Left ventricle myocardium inferior (tissue), 1 donor: ENCODE measurements around the gene ASTN2. TPM values are rescaled to one million over a fixed set of nuclear protein-coding genes. Genes with fewer than 3 reads are reported as not detected.

Experiments used
- DNase-seq: peaks from one replicate; pipeline ENCODE4 v3.0.0-alpha.2; 2020
- H3K27ac ChIP-seq: fragments of 200-600 bp; replicated peaks from 2 replicates; pipeline ENCODE4 v1.8.0; 2021
- H3K27me3 ChIP-seq: fragments of 200-600 bp; 2 replicates; pipeline ENCODE4 v1.8.0; 2021; ENCODE audit warnings: low read depth
- H3K36me3 ChIP-seq: fragments of 200-600 bp; 2 replicates; pipeline ENCODE4 v1.8.0; 2021
- H3K4me1 ChIP-seq: fragments of 200-600 bp; 2 replicates; pipeline ENCODE4 v1.8.0; 2021
- H3K4me3 ChIP-seq: fragments of 200-600 bp; 2 replicates; pipeline ENCODE4 v1.8.0; 2021; ENCODE audit warnings: mild to moderate bottlenecking, moderate library complexity
- H3K9me3 ChIP-seq: fragments of 200-600 bp; replicated peaks from 2 replicates; pipeline ENCODE4 v1.8.0; 2021
- CTCF ChIP-seq: fragments of 200-600 bp; IDR thresholded peaks from 2 replicates; pipeline ENCODE4 v1.8.0; 2021; ENCODE audit warnings: antibody characterized with exemption, mild to moderate bottlenecking, borderline replicate concordance
- intact Hi-C: fragments of 100-400 bp; cut with micrococcal nuclease; formaldehyde crosslinking; loops from one replicate; pipeline ENCODE4 v1.11.0; 2022
- total RNA-seq: library from RNA; stranded (reverse); fragmentation: NEBNext Ultra II Directional; extraction: Animal tissue kit (Norgen Biotek cat#: 25700); gene quantifications from one replicate; pipeline ENCODE4 v1.2.1, GENCODE V29; 2021
- donor health status: DM: no; HTN: yes; CAD: no; lungs with severe emphysema.

Gene ASTN2
- total RNA-seq, 1 donor from 2014 or later: 6.1 TPM

DNA sequence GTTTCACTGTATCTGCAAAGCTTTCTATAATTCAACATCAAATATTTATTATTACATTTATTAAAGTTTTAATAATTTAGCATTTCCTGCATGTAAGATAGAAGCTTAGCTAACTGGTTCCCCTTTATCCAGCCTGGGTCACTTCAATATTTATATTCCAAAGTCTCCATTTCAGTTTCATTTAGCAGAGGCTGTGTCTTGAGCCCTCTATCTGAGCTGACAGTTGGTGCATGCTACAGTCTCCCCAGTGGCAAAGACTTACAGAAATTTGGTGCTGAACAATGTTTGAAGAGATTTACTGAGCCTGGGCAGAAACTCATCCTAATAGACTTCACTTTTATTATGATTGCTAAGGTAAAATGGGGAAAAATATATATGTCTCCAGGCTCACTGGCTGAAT is 448.7 kb downstream of the ASTN2 start:
- intact Hi-C loops: no loop called here
- Histone ChIP-seq H3K4me3 (no peak overlapping the region), H3K9me3 (no peaks in the 10 kb centered on the region), H3K27ac (no peak overlapping the region), H3K36me3 (no peaks in the 10 kb centered on the region), H3K27me3 (peaks cover 9% of the 10 kb centered on the region), H3K4me1 (no peaks in the 10 kb centered on the region)
- no peak for TF ChIP-seq CTCF
- DNase-seq: no peak

DNA sequence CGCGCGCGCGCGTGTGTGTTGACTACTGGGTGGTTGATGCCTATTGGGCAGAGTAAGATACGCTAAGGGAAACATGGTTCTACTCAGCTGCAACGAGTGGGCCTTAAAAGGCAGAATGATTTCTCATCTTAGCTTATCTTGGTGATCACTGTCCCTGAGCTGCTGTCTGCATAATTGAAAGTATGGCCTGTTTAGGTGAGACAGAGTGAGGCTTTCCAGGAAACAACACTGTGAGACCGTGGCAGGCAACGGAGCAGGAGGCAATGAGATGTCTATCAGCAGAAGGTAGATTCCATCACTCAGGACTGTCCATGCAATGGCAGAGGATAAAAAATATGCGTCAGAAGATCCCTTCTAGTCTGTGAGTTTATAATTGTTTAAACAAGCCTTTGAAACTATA is 450.6 kb downstream of the ASTN2 start:
- Histone ChIP-seq H3K9me3 (no peaks in the 10 kb centered on the region), H3K4me1 (no peaks in the 10 kb centered on the region), H3K36me3 (no peaks in the 10 kb centered on the region), H3K27ac (no peak overlapping the region), H3K4me3 (no peak overlapping the region), H3K27me3 (peaks cover 9% of the 10 kb centered on the region)
- no peak for TF ChIP-seq CTCF
- intact Hi-C loops: no loop called here
- no peak for DNase-seq

DNA sequence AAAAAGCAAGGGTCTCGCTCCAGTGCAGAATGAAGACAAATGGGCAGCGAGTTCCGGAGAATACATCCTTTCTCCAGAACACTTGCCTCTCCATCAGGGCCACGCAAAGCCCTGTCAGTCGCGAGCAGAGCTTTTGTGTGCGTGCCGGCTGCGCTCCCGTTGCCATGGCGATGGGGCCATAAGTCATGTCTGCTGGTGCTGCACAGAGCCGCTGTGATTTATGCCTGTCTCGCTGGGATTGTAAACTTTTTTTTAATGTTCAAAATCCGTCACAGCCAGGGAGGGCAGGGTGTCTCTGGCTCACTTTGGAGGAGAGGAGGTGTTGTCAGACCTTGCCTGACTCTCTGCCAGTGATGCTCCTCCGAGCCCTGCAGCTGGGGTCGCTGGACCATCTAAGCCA is 455.0 kb downstream of the ASTN2 start:
- no peak for DNase-seq
- H3K36me3 ChIP-seq: no peaks in the 10 kb centered on the region
- peaks cover 9% of the 10 kb centered on the region for H3K27me3 ChIP-seq
- no peaks in the 10 kb centered on the region for H3K4me1 ChIP-seq
- no peaks in the 10 kb centered on the region for H3K9me3 ChIP-seq
- TF ChIP-seq CTCF: no peak
- intact Hi-C loops: no loop called here
- H3K4me3 ChIP-seq: no peak overlapping the region
- H3K27ac ChIP-seq: no peak overlapping the region

GRCh38 chr9:116958881-116959280 is 456.0 kb downstream of the ASTN2 start:
- DNase-seq: no peak
- no peak overlapping the region for H3K4me3 ChIP-seq
- intact Hi-C loops: no loop called here
- H3K27me3 ChIP-seq: peaks cover 9% of the 10 kb centered on the region
- no peaks in the 10 kb centered on the region for H3K36me3 ChIP-seq
- no peaks in the 10 kb centered on the region for H3K4me1 ChIP-seq
- no peaks in the 10 kb centered on the region for H3K9me3 ChIP-seq
- no peak for TF ChIP-seq CTCF
- no peak overlapping the region for H3K27ac ChIP-seq

GRCh38 chr9:116954731-116955130 is 460.1 kb downstream of the ASTN2 start:
- no peak for TF ChIP-seq CTCF
- Histone ChIP-seq H3K9me3 (no peaks in the 10 kb centered on the region), H3K27ac (no peak overlapping the region), H3K27me3 (peaks cover 5% of the 10 kb centered on the region), H3K4me1 (no peaks in the 10 kb centered on the region), H3K36me3 (no peaks in the 10 kb centered on the region), H3K4me3 (no peak overlapping the region)
- intact Hi-C loops: no loop called here
- DNase-seq: no peak

DNA sequence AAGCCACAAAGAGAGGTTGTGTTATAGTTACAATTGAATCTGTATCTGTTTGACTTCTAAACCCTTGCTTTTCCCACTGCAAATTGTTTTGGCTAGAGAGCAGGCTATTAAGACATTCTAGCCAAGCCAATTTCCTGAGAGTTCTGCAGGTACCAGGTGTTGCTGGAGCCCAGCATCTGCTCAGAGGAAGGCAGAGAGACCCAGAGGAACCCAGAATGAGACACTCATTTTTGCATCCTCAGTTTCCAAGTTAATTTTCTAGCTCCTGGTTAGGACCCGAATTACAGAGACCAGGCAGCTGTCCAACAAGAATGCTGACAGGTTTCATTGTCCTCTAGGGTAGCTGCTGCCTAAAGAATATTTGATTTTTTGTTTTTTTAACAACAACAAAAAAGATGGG is 461.6 kb downstream of the ASTN2 start:
- Histone ChIP-seq H3K4me1 (no peaks in the 10 kb centered on the region), H3K27me3 (peaks cover 5% of the 10 kb centered on the region), H3K4me3 (no peak overlapping the region), H3K9me3 (no peaks in the 10 kb centered on the region), H3K27ac (no peak overlapping the region), H3K36me3 (no peaks in the 10 kb centered on the region)
- DNase-seq: no peak
- no peak for TF ChIP-seq CTCF
- intact Hi-C loops: no loop called here
